AG04450 (cell line): ENCODE measurements around the gene FOXO3. TPM values are rescaled to one million over a fixed set of nuclear protein-coding genes. Genes with fewer than 3 reads are reported as not detected.
"Not testable (repeated sequence)": the region's sequence is repeated elsewhere in the genome, so short reads cannot be mapped to it uniquely, and the experiment has no call there.

Experiments
- CTCF ChIA-PET: fragments of 300-600, 350-600 bp; formaldehyde crosslinking; extraction: SDS; loops from one replicate; lab custom pipeline; 2022; ENCODE audit warnings: antibody characterized with exemption, inconsistent platforms; lab: Charles Lee
- POLR2A ChIA-PET: fragments of 350-600 bp; formaldehyde crosslinking; extraction: SDS; loops from one replicate; lab custom pipeline; 2021; ENCODE audit warnings: antibody characterized with exemption, inconsistent platforms; lab: Yijun Ruan, JAX
- DNase-seq: peaks from one replicate; pipeline ENCODE4 v3.0.0-alpha.2; 2011; ENCODE audit warnings: low read depth, low spot score
- H3K27ac ChIP-seq: one replicate; pipeline ENCODE4 v1.5.1; 2012; ENCODE audit warnings: low read depth, low read length, control low read depth
- H3K27me3 ChIP-seq: one replicate; pipeline ENCODE4 v1.6.0; 2012; ENCODE audit warnings: low read length; ENCODE audit not compliant: control insufficient read depth, insufficient read depth
- H3K4me3 ChIP-seq: 2 replicates; pipeline ENCODE4 v1.5.1; 2011; ENCODE audit warnings: mild to moderate bottlenecking, low read depth, low read length, control low read depth
- H3K9me3 ChIP-seq: 2 replicates; pipeline ENCODE4 v1.5.1; 2012; ENCODE audit warnings: low read length; ENCODE audit not compliant: control insufficient read depth, insufficient read depth
- CTCF ChIP-seq: IDR thresholded peaks from 2 replicates; pipeline ENCODE4 v1.5.1; 2011; ENCODE audit warnings: low read depth, low read length, control low read depth, inconsistent platforms
- polyA plus RNA-seq: library from polyadenylated mRNA; depleted of rRNA; stranded (reverse); fragments of >200 nt; gene quantifications from 2 replicates; pipeline ENCODE4 v1.2.3, GENCODE V29; 2011

The FOXO3 gene
- polyA plus RNA-seq, 1 experiment = 32.7 TPM

GRCh38 chr6:108655806-108656651 lies 95.3 kb downstream of the FOXO3 start:
- H3K27ac ChIP-seq = peak overlapping the region; percentile 73
- no peaks in the 10 kb centered on the region for H3K9me3 ChIP-seq
- H3K27me3 ChIP-seq = no peaks in the 10 kb centered on the region
- H3K4me3 ChIP-seq = peak overlapping the region; percentile 34
- CTCF ChIA-PET = interaction anchor here (1.5 to 1.8 kb wide), 2 partner anchors 10 to 11 kb away, joined by 3 to 4 read pairs; no protein-coding TSS in a partner anchor
- peak; percentile 65 for DNase-seq
- TF ChIP-seq CTCF = no peak; the same call in 1 of the 2 replicates
- POLR2A ChIA-PET = interaction anchor here (1.3 kb wide), 1 partner anchor 96 kb away, joined by 5 read pairs; the partner anchor contains the start of gene FOXO3

GRCh38 chr6:108656836-108657235 lies 96.1 kb downstream of the FOXO3 start:
- Histone ChIP-seq H3K9me3 (no peaks in the 10 kb centered on the region), H3K27me3 (no peaks in the 10 kb centered on the region), H3K4me3 (peak overlapping the region; percentile 25; the same call in 1 of the 2 replicates), H3K27ac (no peak overlapping the region)
- POLR2A ChIA-PET = interaction anchor here (1.3 kb wide), 1 partner anchor 96 kb away, joined by 5 read pairs; the partner anchor contains the start of gene FOXO3
- CTCF ChIA-PET = interaction anchor here (1.8 kb wide), 1 partner anchor 10 kb away, joined by 4 read pairs; no protein-coding TSS in a partner anchor
- TF ChIP-seq CTCF = no peak
- DNase-seq = no peak

- POLR2A ChIA-PET = no interaction called here
- TF ChIP-seq CTCF = no peak
- Histone ChIP-seq H3K4me3 (no peak overlapping the region), H3K9me3 (no peaks in the 10 kb centered on the region), H3K27me3 (no peaks in the 10 kb centered on the region), H3K27ac (no peak overlapping the region)
- no peak for DNase-seq
- CTCF ChIA-PET = no interaction called here
Observed at GRCh38 chr6:108658174-108658573, 97.5 kb downstream of the FOXO3 start.

DNA sequence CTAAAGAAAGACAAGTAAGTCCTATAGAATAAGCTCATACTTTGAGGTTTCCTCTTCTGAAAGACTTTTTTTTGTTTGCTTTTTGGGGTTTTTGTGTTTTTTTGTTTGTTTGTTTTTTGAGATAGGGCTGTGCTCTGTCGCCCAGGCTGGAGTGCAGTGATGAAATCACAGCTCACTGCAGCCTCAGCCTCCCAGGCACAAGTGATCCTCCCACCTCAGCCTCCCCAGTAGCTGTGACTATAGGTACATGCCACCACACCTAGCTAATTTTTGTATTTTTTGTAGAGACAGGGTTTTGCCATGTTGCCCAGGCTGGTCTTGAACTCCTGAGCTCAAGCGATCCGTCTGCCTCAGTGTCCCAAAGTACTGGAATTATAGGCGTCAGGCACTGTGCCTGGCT lies 98.1 kb downstream of the FOXO3 start:
- H3K27ac ChIP-seq, H3K27me3 ChIP-seq, DNase-seq, CTCF ChIA-PET, H3K4me3 ChIP-seq, POLR2A ChIA-PET, H3K9me3 ChIP-seq: not testable (repeated sequence)

- POLR2A ChIA-PET = no interaction called here
- no peak for DNase-seq
- H3K27ac ChIP-seq = no peak overlapping the region
- no peak overlapping the region for H3K4me3 ChIP-seq
- TF ChIP-seq CTCF = no peak
- peaks cover 4% of the 10 kb centered on the region; the same call in 1 of the 2 replicates for H3K9me3 ChIP-seq
- H3K27me3 ChIP-seq = no peaks in the 10 kb centered on the region
- CTCF ChIA-PET = no interaction called here
Observed at GRCh38 chr6:108660251-108660650, 99.5 kb downstream of the FOXO3 start.
